AG04449 (cell line): ENCODE measurements around the gene GABPB1.

Experiments
- CTCF ChIA-PET: fragments of 350-600 bp; formaldehyde crosslinking; extraction: SDS; loops from one replicate; lab custom pipeline; 2021; ENCODE audit warnings: antibody characterized with exemption; lab: Yijun Ruan, JAX
- POLR2A ChIA-PET: fragments of 400-600, 350-600 bp; formaldehyde crosslinking; extraction: SDS; loops from one replicate; lab custom pipeline; 2020; ENCODE audit warnings: antibody characterized with exemption, inconsistent platforms; lab: Yijun Ruan, JAX
- DNase-seq: peaks from one replicate; pipeline ENCODE4 v3.0.0-alpha.2; 2010; ENCODE audit warnings: low read depth, low spot score
- H3K4me3 ChIP-seq: 2 replicates; pipeline ENCODE4 v1.5.1; 2011; ENCODE audit warnings: low read depth, mild to moderate bottlenecking, control low read depth, low read length
- TF ChIP-seq, protein P1 (sequence below): IDR thresholded peaks from one replicate; pipeline ENCODE4 v1.5.1; 2011; ENCODE audit warnings: mild to moderate bottlenecking, moderate library complexity, low read length, control low read depth, inconsistent platforms; ENCODE audit not compliant: insufficient read depth; ENCODE audit errors: missing control alignments

The GABPB1 gene

DNA sequence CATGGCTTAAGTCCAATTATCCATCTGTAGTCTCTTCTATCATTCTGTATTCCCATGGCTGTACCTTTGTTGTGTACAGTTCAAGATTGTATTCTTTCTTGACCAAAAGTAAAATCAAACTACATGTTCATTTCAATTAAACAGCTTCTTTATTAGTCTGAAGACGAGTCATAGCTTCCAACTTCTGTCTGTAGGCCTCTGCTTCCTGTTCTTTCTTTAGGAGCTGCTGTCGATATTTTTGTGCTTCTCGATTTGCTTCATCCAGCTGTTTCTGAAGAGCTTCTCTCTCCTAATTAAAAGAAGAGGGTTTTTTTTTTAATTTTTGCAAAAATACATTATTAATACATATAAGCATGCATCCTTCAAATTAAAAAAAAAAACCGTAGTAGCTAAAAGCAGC lies 76.5 kb downstream of the GABPB1 start:
- TF ChIP-seq, protein P1, sequence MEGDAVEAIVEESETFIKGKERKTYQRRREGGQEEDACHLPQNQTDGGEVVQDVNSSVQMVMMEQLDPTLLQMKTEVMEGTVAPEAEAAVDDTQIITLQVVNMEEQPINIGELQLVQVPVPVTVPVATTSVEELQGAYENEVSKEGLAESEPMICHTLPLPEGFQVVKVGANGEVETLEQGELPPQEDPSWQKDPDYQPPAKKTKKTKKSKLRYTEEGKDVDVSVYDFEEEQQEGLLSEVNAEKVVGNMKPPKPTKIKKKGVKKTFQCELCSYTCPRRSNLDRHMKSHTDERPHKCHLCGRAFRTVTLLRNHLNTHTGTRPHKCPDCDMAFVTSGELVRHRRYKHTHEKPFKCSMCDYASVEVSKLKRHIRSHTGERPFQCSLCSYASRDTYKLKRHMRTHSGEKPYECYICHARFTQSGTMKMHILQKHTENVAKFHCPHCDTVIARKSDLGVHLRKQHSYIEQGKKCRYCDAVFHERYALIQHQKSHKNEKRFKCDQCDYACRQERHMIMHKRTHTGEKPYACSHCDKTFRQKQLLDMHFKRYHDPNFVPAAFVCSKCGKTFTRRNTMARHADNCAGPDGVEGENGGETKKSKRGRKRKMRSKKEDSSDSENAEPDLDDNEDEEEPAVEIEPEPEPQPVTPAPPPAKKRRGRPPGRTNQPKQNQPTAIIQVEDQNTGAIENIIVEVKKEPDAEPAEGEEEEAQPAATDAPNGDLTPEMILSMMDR, result no peak
- ChIA-PET POLR2A (no interaction called here), CTCF (interaction anchor here (0.7 kb wide), 2 partner anchors 28 to 129 kb away, joined by 3 to 6 read pairs; no protein-coding TSS in a partner anchor)
- no peak overlapping the region for H3K4me3 ChIP-seq
- no peak for DNase-seq

DNA sequence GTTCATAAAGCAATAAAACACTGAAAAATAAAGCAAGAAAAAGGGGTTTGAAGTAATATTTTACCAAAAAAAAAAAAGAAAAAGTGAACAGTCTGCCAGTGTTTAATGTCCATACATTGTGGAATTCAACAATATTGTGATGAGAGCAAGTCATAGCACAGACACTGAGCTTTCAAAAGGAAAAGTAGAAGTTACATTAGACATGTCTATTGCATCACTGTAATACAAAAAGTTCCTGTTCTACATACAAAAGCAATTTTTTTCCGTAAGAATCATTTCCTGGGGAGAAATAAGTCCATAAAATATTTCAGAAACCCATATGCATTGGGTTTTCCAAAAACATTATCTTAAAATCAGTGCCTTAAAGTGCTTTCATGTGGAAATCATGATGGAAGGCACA lies 77.6 kb downstream of the GABPB1 start:
- POLR2A ChIA-PET, result no interaction called here
- DNase-seq, result no peak
- CTCF ChIA-PET, result no interaction called here
- no peak overlapping the region for H3K4me3 ChIP-seq
- TF ChIP-seq, protein P1, result no peak

DNA sequence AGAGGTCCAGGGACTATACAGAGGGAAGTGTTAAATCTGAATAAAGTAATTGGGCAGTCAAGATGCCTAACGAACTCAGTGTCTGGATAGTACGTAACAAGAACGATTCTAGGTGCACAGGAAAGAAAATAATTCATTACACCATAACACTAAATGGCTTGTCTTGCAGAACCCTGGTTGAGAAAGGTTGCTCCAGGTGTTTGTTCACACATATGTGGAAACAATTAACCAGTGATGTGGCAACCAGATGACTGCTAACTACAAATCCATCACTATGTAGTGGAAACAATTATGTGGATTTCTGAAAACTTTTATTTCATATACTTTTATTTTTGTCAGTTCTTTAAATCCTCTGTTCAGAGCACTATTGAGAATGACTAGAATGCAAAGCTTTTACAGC lies 79.1 kb downstream of the GABPB1 start:
- ChIA-PET POLR2A (no interaction called here), CTCF (no interaction called here)
- no peak overlapping the region for H3K4me3 ChIP-seq
- no peak for DNase-seq
- TF ChIP-seq, protein P1, result no peak

DNA sequence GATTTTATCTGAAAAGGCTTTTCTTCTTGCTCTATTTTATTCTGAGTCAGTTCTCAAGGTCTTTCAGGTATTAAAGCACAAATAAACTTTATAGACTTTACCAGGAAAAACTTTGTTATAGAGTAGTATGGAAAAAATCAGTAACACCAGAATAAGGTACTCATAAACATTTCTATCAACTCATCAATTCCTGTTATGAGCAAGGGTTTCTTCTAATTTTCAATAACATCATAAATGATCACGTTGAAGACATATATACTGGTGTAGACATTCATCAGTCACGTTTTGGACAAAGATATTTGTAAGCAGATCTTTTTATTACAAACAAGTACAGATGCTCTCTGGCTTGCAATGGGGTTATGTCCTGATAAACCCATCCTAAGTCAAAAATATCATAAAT lies 79.9 kb downstream of the GABPB1 start:
- H3K4me3 ChIP-seq, result no peak overlapping the region
- CTCF ChIA-PET, result no interaction called here
- TF ChIP-seq, protein P1, result no peak
- DNase-seq, result no peak
- POLR2A ChIA-PET, result no interaction called here

DNA sequence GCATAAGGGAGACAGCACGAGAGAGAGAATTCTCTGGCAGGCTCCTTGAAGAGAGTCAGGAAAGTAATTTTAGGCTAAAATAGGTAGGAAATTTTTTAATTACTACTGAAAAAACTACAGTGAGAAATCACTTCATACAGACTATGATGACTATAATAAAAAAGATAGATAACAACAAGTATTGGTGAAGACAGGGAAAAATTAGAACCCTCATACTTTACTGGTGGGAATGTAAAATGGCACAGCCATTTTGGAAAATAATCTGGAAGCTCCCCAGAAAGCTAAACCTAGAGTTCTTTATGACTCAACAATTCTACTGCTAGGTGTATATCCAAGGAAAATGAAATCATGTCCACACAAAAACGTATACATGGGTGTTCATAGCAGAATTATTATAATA lies 87.4 kb downstream of the GABPB1 start:
- CTCF ChIA-PET, result interaction anchor here (0.8 kb wide), 1 partner anchor 11 kb away, joined by 3 read pairs; no protein-coding TSS in a partner anchor
- TF ChIP-seq, protein P1, result no peak
- DNase-seq, result no peak
- no peak overlapping the region for H3K4me3 ChIP-seq
- POLR2A ChIA-PET, result no interaction called here

DNA sequence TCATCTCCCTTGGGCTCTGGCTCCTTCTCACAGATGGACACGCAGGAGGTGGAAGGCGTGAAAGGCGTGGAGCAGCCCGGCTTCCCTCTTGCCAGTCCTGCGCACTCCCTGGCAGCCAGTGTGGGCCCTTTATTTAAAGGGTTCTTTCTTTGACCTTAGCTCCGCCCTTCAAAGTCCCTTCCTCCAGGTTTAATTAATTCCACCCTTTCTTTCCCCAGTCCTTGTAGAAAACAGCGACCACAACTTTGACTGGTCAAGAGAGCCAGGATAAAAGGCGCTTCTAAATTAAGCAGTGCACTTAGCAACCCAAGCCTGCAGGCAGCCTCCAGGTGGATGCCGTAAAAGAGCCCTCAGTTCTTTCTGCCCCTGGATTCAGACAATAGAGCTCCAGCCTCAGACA lies 89.4 kb downstream of the GABPB1 start, which contains the start of gene HDC:
TSS of gene HDC (minus strand) at position 107 of the 400 bp plus-strand sequence. CDS start at position 4, 103 bp downstream.
- TF ChIP-seq, protein P1, result no peak
- no peak for DNase-seq
- POLR2A ChIA-PET, result no interaction called here

More for the DNA sequence above, 89.4 kb downstream of the GABPB1 start, which contains the start of gene HDC:
- no peak within 1 kb of the TSS for H3K4me3 ChIP-seq
- CTCF ChIA-PET, result no interaction called here
